Liver (tissue), 9 donors: Measurements from ENCODE around the gene ERMP1. TPM values are rescaled to one million over a fixed set of nuclear protein-coding genes. Genes with fewer than 3 reads are reported as not detected.

Source experiments
- DNase-seq: peaks from one replicate; pipeline ENCODE4 v3.0.0-alpha.2; 2017; ENCODE audit warnings: low spot score
- H3K27ac ChIP-seq, 2 donors: one replicate each; pipeline ENCODE4 v1.7.0; 2013; ENCODE audit warnings: inconsistent platforms in 2 of 2, low read length in 2 of 2, control low read depth in 1 of 2, low read depth in 1 of 2, mild to moderate bottlenecking in 1 of 2
- H3K27me3 ChIP-seq, 4 donors: one replicate each; pipeline versions ENCODE4 v1.6.1 to v1.7.0; 2013; ENCODE audit warnings: low read length in 3 of 4, inconsistent platforms in 1 of 4, mild to moderate bottlenecking in 1 of 4, moderate library complexity in 1 of 4; ENCODE audit not compliant: control insufficient read depth in 4 of 4, insufficient read depth in 4 of 4
- H3K36me3 ChIP-seq, 4 donors: one replicate each; pipeline versions ENCODE4 v1.6.1 to v1.7.0; 2013; ENCODE audit warnings: low read length in 3 of 4, mild to moderate bottlenecking in 3 of 4, low read depth in 1 of 4, moderate library complexity in 1 of 4; ENCODE audit not compliant: control insufficient read depth in 4 of 4, insufficient read depth in 3 of 4
- H3K4me1 ChIP-seq, 4 donors: one replicate each; pipeline versions ENCODE4 v1.6.1 to v1.7.0; 2013; ENCODE audit warnings: low read length in 3 of 4, mild to moderate bottlenecking in 3 of 4, moderate library complexity in 1 of 4; ENCODE audit not compliant: control insufficient read depth in 4 of 4, insufficient read depth in 4 of 4
- H3K4me3 ChIP-seq, 3 donors: one replicate each; pipeline versions ENCODE4 v1.6.1 to v1.7.0; 2013; ENCODE audit warnings: low read length in 3 of 3, control low read depth in 1 of 3, low read depth in 1 of 3, mild to moderate bottlenecking in 1 of 3
- H3K9ac ChIP-seq, 2 donors: one replicate each; pipeline ENCODE4 v1.7.0; 2013; ENCODE audit warnings: low read length in 2 of 2, mild to moderate bottlenecking in 2 of 2, moderate library complexity in 2 of 2, control low read depth in 1 of 2, low read depth in 1 of 2
- H3K9me3 ChIP-seq, 4 donors: one replicate each; pipeline versions ENCODE4 v1.6.1 to v1.7.0; 2013; ENCODE audit warnings: low read length in 3 of 4; ENCODE audit not compliant: control insufficient read depth in 4 of 4
- ATF3 ChIP-seq: IDR thresholded peaks from 2 replicates; pipeline ENCODE4 v1.6.1; 2016; ENCODE audit warnings: antibody characterized with exemption
- CTCF ChIP-seq: fragments of 150-350 bp; IDR thresholded peaks from 2 replicates; pipeline ENCODE4 v1.5.1; 2017; ENCODE audit warnings: improper control_type of control experiment, low read depth, low read length; ENCODE audit not compliant: missing input control
- FOXA1 ChIP-seq: IDR thresholded peaks from 2 replicates; pipeline ENCODE4 v1.6.1; 2016; ENCODE audit warnings: antibody characterized with exemption
- FOXA2 ChIP-seq: IDR thresholded peaks from 2 replicates; pipeline ENCODE4 v1.6.1; 2016; ENCODE audit warnings: antibody characterized with exemption
- GABPA ChIP-seq, 2 donors: IDR thresholded peaks in 1 of 2; conservative IDR thresholded peaks in 1 of 2; 2 replicates each; pipeline ENCODE4 v1.6.1; 2016; ENCODE audit warnings: antibody characterized with exemption in 2 of 2, mild to moderate bottlenecking in 1 of 2, moderate library complexity in 1 of 2
- HNF4A ChIP-seq, 2 donors: conservative IDR thresholded peaks; 2 replicates each; pipeline ENCODE4 v1.6.1; 2016; ENCODE audit warnings: antibody characterized with exemption in 2 of 2, mild to moderate bottlenecking in 2 of 2
- HNF4G ChIP-seq: IDR thresholded peaks from 2 replicates; pipeline ENCODE4 v1.6.1; 2016; ENCODE audit warnings: antibody characterized with exemption
- JUND ChIP-seq, 2 donors: IDR thresholded peaks; 2 replicates each; pipeline ENCODE4 v1.6.1; 2016; ENCODE audit warnings: antibody characterized with exemption in 2 of 2
- MAX ChIP-seq: IDR thresholded peaks from 2 replicates; pipeline ENCODE4 v1.6.1; 2016; ENCODE audit warnings: antibody characterized with exemption
- NR2F2 ChIP-seq: IDR thresholded peaks from 2 replicates; pipeline ENCODE4 v1.6.1; 2016; ENCODE audit warnings: antibody characterized with exemption
- RAD21 ChIP-seq, 2 donors: IDR thresholded peaks; 2 replicates each; pipeline ENCODE4 v1.6.1; 2016; ENCODE audit warnings: antibody characterized with exemption in 2 of 2, mild to moderate bottlenecking in 2 of 2
- RXRA ChIP-seq, 2 donors: IDR thresholded peaks; 2 replicates each; pipeline ENCODE4 v1.6.1; 2017 to 2018; ENCODE audit warnings: antibody characterized with exemption in 2 of 2, mild to moderate bottlenecking in 1 of 2
- SP1 ChIP-seq: IDR thresholded peaks from 2 replicates; pipeline ENCODE4 v1.6.1; 2018; ENCODE audit warnings: antibody characterized with exemption, mild to moderate bottlenecking
- TAF1 ChIP-seq: conservative IDR thresholded peaks from 2 replicates; pipeline ENCODE4 v1.6.1; 2016; ENCODE audit warnings: antibody characterized with exemption, mild to moderate bottlenecking
- YY1 ChIP-seq: IDR thresholded peaks from 2 replicates; pipeline ENCODE4 v1.6.1; 2016; ENCODE audit warnings: antibody characterized with exemption, mild to moderate bottlenecking
- ZBTB33 ChIP-seq: IDR thresholded peaks from 2 replicates; pipeline ENCODE4 v1.6.1; 2016; ENCODE audit warnings: antibody characterized with exemption
- WGBS: extraction: QIAGEN DNeasy Blood & Tissue Kit; methylation state at CpG from one replicate; pipeline ENCODE4 v1.1.7; 2013; 5-methylcytosine and 5-hydroxymethylcytosine counted together
- polyA plus RNA-seq, 2 donors: library from polyadenylated mRNA; stranded (reverse) in 1 of 2; unstranded in 1 of 2; fragments of 200-250 nt in 1 of 2; fragments of >200 nt in 1 of 2; fragmentation: Nextera tagmentation in 1 of 2; extraction: Ambion mirVana in 1 of 2; gene quantifications; one replicate each; pipeline versions ENCODE4 v1.2.1 to v1.2.3, GENCODE V29; 2013 to 2015
- total RNA-seq, 2 donors: library from RNA; depleted of rRNA; stranded (reverse); fragments of >200 nt; gene quantifications; one replicate each; pipeline ENCODE4 v1.2.3, GENCODE V29; 2014
- donor health status: healthy.
- donor health status: healthy.
- donor health status: healthy.
- donor health status: healthy.
- donor health status: healthy.

ERMP1 gene
- total and polyA plus RNA-seq, 4 donors: 2.7 to 19.5 (median 9.6) TPM

- no peak for DNase-seq
- no peak for TF ChIP-seq RAD21 (IDR thresholded peaks at IDR 0.05)
- no peak for TF ChIP-seq YY1
- TF ChIP-seq ATF3: no peak
- TF ChIP-seq FOXA1: no peak
These were observed 38.9 kb upstream of the ERMP1 start for GRCh38 chr9:5871785-5872184.

GRCh38 chr9:5870691-5871090 lies 37.8 kb upstream of the ERMP1 start:
- Histone ChIP-seq H3K9ac (no peak overlapping the region), H3K4me3 (no peak overlapping the region), H3K27ac (no peak overlapping the region), H3K4me1 (no peaks in the 10 kb centered on the region), H3K36me3 (peaks cover 0 to 3% (median 0%) of the 10 kb centered on the region in 4 donors), H3K9me3 (no peaks in the 10 kb centered on the region), H3K27me3 (no peaks in the 10 kb centered on the region)
- TF ChIP-seq TAF1 (no peak), GABPA (IDR thresholded peaks at IDR 0.05 in 1 of 2, conservative IDR thresholded peaks at IDR 0.05 in 1 of 2) (no peak), JUND (IDR thresholded peaks at IDR 0.05) (no peak), ATF3 (no peak), HNF4G (no peak), RAD21 (IDR thresholded peaks at IDR 0.05) (no peak), SP1 (no peak), NR2F2 (no peak), MAX (no peak)
- whole genome bisulfite sequencing: 77% methylated on average over 3 of the region's 3 CpGs
- no peak for DNase-seq

More at GRCh38 chr9:5871785-5872184, 38.9 kb upstream of the ERMP1 start:
- no peak overlapping the region for H3K9ac ChIP-seq
- H3K4me3 ChIP-seq: no peak overlapping the region
- 79% methylated on average over 2 of the region's 2 CpGs for WGBS
- no peaks in the 10 kb centered on the region for H3K4me1 ChIP-seq
- no peaks in the 10 kb centered on the region for H3K9me3 ChIP-seq
- no peaks in the 10 kb centered on the region for H3K27me3 ChIP-seq
- H3K36me3 ChIP-seq: peaks cover 0 to 3% (median under 1%) of the 10 kb centered on the region in 4 donors
- H3K27ac ChIP-seq: no peak overlapping the region

- Histone ChIP-seq H3K4me3 (no peak overlapping the region), H3K27ac (no peak overlapping the region), H3K4me1 (no peaks in the 10 kb centered on the region), H3K9me3 (no peaks in the 10 kb centered on the region), H3K27me3 (no peaks in the 10 kb centered on the region), H3K36me3 (peaks cover 0 to 3% (median 0%) of the 10 kb centered on the region in 4 donors), H3K9ac (no peak overlapping the region)
- TF ChIP-seq JUND (IDR thresholded peaks at IDR 0.05) (no peak), CTCF (no peak), HNF4A (conservative IDR thresholded peaks at IDR 0.05) (no peak), FOXA2 (no peak), RXRA (IDR thresholded peaks at IDR 0.05) (no peak), RAD21 (IDR thresholded peaks at IDR 0.05) (no peak), ZBTB33 (no peak), ATF3 (no peak), HNF4G (no peak)
- no peak for DNase-seq
- 93% methylated on average over 2 of the region's 2 CpGs for WGBS
These were observed 37.1 kb upstream of the ERMP1 start for GRCh38 chr9:5870020-5870339.
